ENCODE measurements around the gene TMEM186.

The TMEM186 gene

DNA sequence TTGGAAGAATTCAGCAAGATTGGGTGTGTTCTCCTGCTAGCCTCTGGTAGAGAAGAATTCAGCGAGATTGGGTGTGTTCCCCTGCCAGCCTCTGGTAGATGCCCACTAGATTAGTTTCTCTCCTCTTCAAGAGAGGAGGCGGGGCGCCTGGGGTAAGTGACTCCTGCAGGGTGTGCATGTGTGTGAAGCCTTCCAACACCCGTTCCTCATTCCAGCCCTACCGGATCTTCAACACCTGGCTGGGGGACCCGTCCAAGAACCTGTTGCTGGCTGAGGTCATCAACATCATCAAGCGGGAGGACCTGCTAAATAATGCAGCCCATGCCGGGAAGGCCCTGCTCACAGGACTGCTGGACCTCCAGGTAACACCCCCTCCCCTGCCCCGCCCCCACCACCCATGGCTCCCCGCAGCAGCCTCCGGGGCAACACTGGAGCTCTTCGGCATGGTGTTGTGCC lies 21.3 kb downstream of the TMEM186 start:
- H3K9me3 ChIP-seq (ENCODE audit: control insufficient read depth in 1 of 2, low read length in 2 of 2) = no peaks in the 10 kb centered on the region
- no peak overlapping the region for H3K27ac ChIP-seq (ENCODE audit: low read depth, low read length)
- peaks cover 5 to 12% of the 10 kb centered on the region in 2 donors for H3K4me1 ChIP-seq (ENCODE audit: control insufficient read depth in 1 of 2, insufficient read depth in 2 of 2, low read length in 2 of 2)
- peaks cover 32 to 55% of the 10 kb centered on the region in 2 donors for H3K36me3 ChIP-seq (ENCODE audit: control insufficient read depth in 1 of 2, insufficient read depth in 2 of 2, low read length in 2 of 2)
- no peak overlapping the region for H3K9ac ChIP-seq (ENCODE audit: low read depth in 1 of 2, low read length in 2 of 2)
- H3K27me3 ChIP-seq (ENCODE audit: control insufficient read depth in 1 of 2, insufficient read depth in 2 of 2, low read length in 2 of 2) = no peaks in the 10 kb centered on the region
- no peak overlapping the region for H3K4me3 ChIP-seq (ENCODE audit: low read depth in 1 of 2, low read length in 2 of 2)

DNA sequence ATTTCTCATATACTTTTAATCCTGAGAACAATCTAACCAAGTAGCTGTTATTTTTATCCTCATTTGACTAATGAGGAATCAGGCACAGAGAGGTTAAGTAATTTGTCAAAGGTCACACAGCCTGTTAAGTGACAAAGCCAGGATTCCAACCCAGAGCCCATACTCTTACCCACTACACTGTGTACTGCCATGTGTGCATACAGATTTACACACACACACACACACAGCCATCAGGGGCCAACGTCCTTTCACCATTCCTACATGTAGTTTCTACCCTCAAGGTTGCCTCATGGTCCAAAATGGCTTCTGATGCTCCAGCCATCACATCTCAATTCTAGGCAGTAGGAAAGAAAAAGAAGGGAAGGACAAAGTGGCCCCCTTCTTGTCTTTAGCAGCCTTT lies 22.1 kb downstream of the TMEM186 start:
- peaks cover 32 to 49% of the 10 kb centered on the region in 2 donors for H3K36me3 ChIP-seq (ENCODE audit: control insufficient read depth in 1 of 2, insufficient read depth in 2 of 2, low read length in 2 of 2)
- H3K9me3 ChIP-seq (ENCODE audit: control insufficient read depth in 1 of 2, low read length in 2 of 2) = no peaks in the 10 kb centered on the region
- H3K4me1 ChIP-seq (ENCODE audit: control insufficient read depth in 1 of 2, insufficient read depth in 2 of 2, low read length in 2 of 2) = peaks cover 5 to 12% of the 10 kb centered on the region in 2 donors
- H3K27me3 ChIP-seq (ENCODE audit: control insufficient read depth in 1 of 2, insufficient read depth in 2 of 2, low read length in 2 of 2) = no peaks in the 10 kb centered on the region
- no peak overlapping the region for H3K4me3 ChIP-seq (ENCODE audit: low read depth in 1 of 2, low read length in 2 of 2)
- no peak overlapping the region for H3K27ac ChIP-seq (ENCODE audit: low read depth, low read length)
- no peak overlapping the region for H3K9ac ChIP-seq (ENCODE audit: low read depth in 1 of 2, low read length in 2 of 2)

DNA sequence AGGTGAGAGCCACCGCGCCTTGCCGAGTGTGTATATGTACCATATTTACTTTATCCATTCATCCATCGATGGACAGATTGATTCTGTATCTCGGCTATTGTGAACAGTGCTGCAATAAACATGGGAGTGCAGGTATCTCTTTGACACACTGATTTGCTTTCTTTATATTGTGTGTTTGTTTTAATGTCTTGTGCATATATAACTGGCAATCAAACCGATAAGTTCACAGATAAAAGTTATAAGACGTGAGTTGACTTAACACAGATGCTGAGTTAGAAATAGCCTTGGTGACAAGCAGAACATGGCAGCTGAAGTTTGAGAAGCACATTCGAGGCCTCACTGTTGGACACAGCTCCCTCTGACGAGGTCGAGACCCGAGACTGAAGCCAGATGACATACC lies 23.2 kb downstream of the TMEM186 start:
- H3K36me3 ChIP-seq (ENCODE audit: control insufficient read depth in 1 of 2, insufficient read depth in 2 of 2, low read length in 2 of 2) = peaks cover 27 to 40% of the 10 kb centered on the region in 2 donors
- H3K4me1 ChIP-seq (ENCODE audit: control insufficient read depth in 1 of 2, insufficient read depth in 2 of 2, low read length in 2 of 2) = peaks cover 5 to 12% of the 10 kb centered on the region in 2 donors
- H3K9ac ChIP-seq (ENCODE audit: low read depth in 1 of 2, low read length in 2 of 2) = no peak overlapping the region
- H3K27me3 ChIP-seq (ENCODE audit: control insufficient read depth in 1 of 2, insufficient read depth in 2 of 2, low read length in 2 of 2) = no peaks in the 10 kb centered on the region
- no peak overlapping the region for H3K4me3 ChIP-seq (ENCODE audit: low read depth in 1 of 2, low read length in 2 of 2)
- no peaks in the 10 kb centered on the region for H3K9me3 ChIP-seq (ENCODE audit: control insufficient read depth in 1 of 2, low read length in 2 of 2)
- H3K27ac ChIP-seq (ENCODE audit: low read depth, low read length) = no peak overlapping the region

DNA sequence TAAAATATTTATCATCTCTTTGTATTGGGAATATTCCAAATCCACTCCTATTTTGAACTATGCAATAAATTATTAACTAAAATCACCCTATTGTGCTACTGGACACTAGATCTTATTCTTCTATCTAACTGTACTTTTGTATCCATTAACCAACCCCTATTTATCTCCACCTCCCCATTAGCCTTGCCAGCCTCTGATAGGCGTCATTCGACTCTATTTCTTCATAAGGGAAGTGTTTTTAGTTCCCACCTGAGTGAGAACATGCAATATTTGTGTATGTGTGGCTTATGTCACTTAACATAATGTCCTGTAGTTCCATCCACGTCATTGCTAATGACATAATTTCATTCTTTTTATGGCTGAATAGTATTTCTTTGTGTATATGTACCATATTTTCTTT lies 23.9 kb downstream of the TMEM186 start:
- no peak overlapping the region for H3K27ac ChIP-seq (ENCODE audit: low read depth, low read length)
- no peak overlapping the region for H3K9ac ChIP-seq (ENCODE audit: low read depth in 1 of 2, low read length in 2 of 2)
- peaks cover 5 to 12% of the 10 kb centered on the region in 2 donors for H3K4me1 ChIP-seq (ENCODE audit: control insufficient read depth in 1 of 2, insufficient read depth in 2 of 2, low read length in 2 of 2)
- no peaks in the 10 kb centered on the region for H3K27me3 ChIP-seq (ENCODE audit: control insufficient read depth in 1 of 2, insufficient read depth in 2 of 2, low read length in 2 of 2)
- no peaks in the 10 kb centered on the region for H3K9me3 ChIP-seq (ENCODE audit: control insufficient read depth in 1 of 2, low read length in 2 of 2)
- H3K4me3 ChIP-seq (ENCODE audit: low read depth in 1 of 2, low read length in 2 of 2) = no peak overlapping the region
- peaks cover 27 to 43% of the 10 kb centered on the region in 2 donors for H3K36me3 ChIP-seq (ENCODE audit: control insufficient read depth in 1 of 2, insufficient read depth in 2 of 2, low read length in 2 of 2)

DNA sequence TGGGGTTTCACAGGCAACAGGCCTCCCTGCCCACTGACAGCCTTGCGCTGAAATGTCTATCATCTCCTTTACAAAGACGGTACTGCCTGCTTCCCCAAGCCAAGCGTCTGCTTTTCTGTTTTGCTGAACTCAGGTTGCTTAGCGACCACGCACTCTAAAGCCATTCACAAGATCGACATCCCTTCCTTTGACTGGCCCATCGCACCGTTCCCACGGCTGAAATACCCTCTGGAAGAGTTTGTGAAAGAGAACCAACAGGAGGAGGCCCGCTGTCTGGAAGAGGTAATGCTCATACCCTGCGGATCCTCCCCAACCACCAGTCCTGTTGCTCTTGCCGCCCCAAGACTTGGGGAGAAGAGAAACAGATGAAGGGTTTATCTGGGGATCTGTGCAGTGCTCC lies 28.7 kb downstream of the TMEM186 start:
- no peak overlapping the region for H3K4me3 ChIP-seq (ENCODE audit: low read depth in 1 of 2, low read length in 2 of 2)
- no peaks in the 10 kb centered on the region for H3K27me3 ChIP-seq (ENCODE audit: control insufficient read depth in 1 of 2, insufficient read depth in 2 of 2, low read length in 2 of 2)
- no peak overlapping the region for H3K9ac ChIP-seq (ENCODE audit: low read depth in 1 of 2, low read length in 2 of 2)
- peaks cover 11 to 37% of the 10 kb centered on the region in 2 donors for H3K36me3 ChIP-seq (ENCODE audit: control insufficient read depth in 1 of 2, insufficient read depth in 2 of 2, low read length in 2 of 2)
- H3K27ac ChIP-seq (ENCODE audit: low read depth, low read length) = no peak overlapping the region
- no peaks in the 10 kb centered on the region for H3K9me3 ChIP-seq (ENCODE audit: control insufficient read depth in 1 of 2, low read length in 2 of 2)
- H3K4me1 ChIP-seq (ENCODE audit: control insufficient read depth in 1 of 2, insufficient read depth in 2 of 2, low read length in 2 of 2) = no peaks in the 10 kb centered on the region

DNA sequence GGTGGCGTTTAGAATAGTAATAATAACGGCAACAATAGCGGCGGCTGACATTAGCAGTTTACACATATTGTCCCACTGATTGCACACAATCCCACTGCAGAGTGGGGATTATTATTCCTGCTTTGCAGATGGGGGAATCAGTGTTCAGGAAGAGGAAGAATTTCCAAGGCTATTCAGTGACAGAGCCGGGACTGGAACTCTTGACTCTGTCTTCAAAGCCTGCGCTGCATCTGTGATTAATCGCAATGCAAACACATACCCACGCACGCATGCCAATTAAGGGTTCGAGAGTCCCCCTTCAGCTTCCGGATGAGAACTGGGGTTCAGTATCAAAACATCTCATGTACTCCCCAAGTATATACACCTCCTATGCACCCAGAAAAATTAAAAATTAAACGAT lies 29.2 kb downstream of the TMEM186 start:
- no peaks in the 10 kb centered on the region for H3K4me1 ChIP-seq (ENCODE audit: control insufficient read depth in 1 of 2, insufficient read depth in 2 of 2, low read length in 2 of 2)
- H3K4me3 ChIP-seq (ENCODE audit: low read depth in 1 of 2, low read length in 2 of 2) = no peak overlapping the region
- peaks cover 11 to 37% of the 10 kb centered on the region in 2 donors for H3K36me3 ChIP-seq (ENCODE audit: control insufficient read depth in 1 of 2, insufficient read depth in 2 of 2, low read length in 2 of 2)
- no peaks in the 10 kb centered on the region for H3K27me3 ChIP-seq (ENCODE audit: control insufficient read depth in 1 of 2, insufficient read depth in 2 of 2, low read length in 2 of 2)
- H3K9ac ChIP-seq (ENCODE audit: low read depth in 1 of 2, low read length in 2 of 2) = no peak overlapping the region
- no peak overlapping the region for H3K27ac ChIP-seq (ENCODE audit: low read depth, low read length)
- H3K9me3 ChIP-seq (ENCODE audit: control insufficient read depth in 1 of 2, low read length in 2 of 2) = no peaks in the 10 kb centered on the region

DNA sequence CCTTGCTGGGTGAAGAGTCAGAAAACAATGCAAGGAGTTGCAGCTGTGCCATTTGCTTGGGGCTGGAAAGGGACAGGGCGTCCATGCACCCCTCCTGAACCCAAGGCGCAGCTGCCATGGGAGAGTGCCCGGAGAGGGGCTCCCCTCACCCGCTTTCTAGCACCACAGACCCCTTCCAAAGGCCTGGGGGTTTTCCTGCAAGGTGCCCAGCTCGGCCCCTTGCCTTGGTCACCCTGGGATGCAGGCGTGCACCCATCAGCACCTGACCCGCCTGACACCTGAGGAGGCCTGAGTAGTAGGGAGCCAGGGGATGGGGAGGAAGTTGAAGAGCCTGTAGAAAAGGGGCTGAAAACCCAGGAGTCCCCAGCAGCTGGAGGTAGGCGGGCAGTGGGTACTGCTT lies 30.3 kb downstream of the TMEM186 start:
- H3K9ac ChIP-seq (ENCODE audit: low read depth in 1 of 2, low read length in 2 of 2) = no peak overlapping the region
- H3K4me1 ChIP-seq (ENCODE audit: control insufficient read depth in 1 of 2, insufficient read depth in 2 of 2, low read length in 2 of 2) = no peaks in the 10 kb centered on the region
- H3K36me3 ChIP-seq (ENCODE audit: control insufficient read depth in 1 of 2, insufficient read depth in 2 of 2, low read length in 2 of 2) = peaks cover 4 to 31% of the 10 kb centered on the region in 2 donors
- no peak overlapping the region for H3K27ac ChIP-seq (ENCODE audit: low read depth, low read length)
- H3K4me3 ChIP-seq (ENCODE audit: low read depth in 1 of 2, low read length in 2 of 2) = no peak overlapping the region
- H3K9me3 ChIP-seq (ENCODE audit: control insufficient read depth in 1 of 2, low read length in 2 of 2) = no peaks in the 10 kb centered on the region
- no peaks in the 10 kb centered on the region for H3K27me3 ChIP-seq (ENCODE audit: control insufficient read depth in 1 of 2, insufficient read depth in 2 of 2, low read length in 2 of 2)

DNA sequence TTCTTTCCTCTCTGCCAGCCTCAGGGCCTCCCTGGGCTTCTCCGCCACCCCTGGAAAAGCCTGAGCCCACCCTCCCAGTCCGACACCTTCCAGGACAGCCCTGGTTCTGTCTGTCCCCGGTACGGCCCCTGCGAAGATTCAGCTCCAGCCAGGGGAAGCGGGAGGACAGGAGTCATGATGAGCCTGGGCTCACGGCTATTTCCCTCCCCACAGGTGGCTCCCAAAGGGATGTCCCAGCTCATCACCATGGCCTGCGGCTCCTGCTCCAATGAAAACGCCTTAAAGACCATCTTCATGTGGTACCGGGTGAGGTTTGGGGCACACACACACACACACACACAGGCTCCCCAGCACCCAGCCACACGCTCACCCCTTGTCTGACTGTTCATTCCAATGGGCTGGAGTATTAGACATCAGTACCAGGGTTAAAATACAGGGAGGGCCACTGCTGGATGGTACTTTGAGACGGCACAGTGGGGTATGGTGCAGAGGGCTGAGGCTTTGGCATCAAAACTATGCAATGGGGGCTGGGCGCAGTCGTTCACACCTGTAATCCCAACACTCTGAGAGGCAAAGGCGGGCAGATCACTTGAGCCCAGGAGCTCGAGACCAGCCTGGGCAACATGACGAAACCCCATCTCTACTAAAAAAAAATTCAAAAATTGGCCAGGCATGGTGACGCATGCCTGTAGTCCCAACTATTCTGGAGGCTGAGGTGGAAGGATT lies 32.8 kb downstream of the TMEM186 start:
- no peak overlapping the region for H3K4me3 ChIP-seq (ENCODE audit: low read depth in 1 of 2, low read length in 2 of 2)
- H3K4me1 ChIP-seq (ENCODE audit: control insufficient read depth in 1 of 2, insufficient read depth in 2 of 2, low read length in 2 of 2) = no peaks in the 10 kb centered on the region
- H3K27ac ChIP-seq (ENCODE audit: low read depth, low read length) = no peak overlapping the region
- peaks cover 8 to 24% of the 10 kb centered on the region in 2 donors for H3K36me3 ChIP-seq (ENCODE audit: control insufficient read depth in 1 of 2, insufficient read depth in 2 of 2, low read length in 2 of 2)
- no peak overlapping the region for H3K9ac ChIP-seq (ENCODE audit: low read depth in 1 of 2, low read length in 2 of 2)
- no peaks in the 10 kb centered on the region for H3K9me3 ChIP-seq (ENCODE audit: control insufficient read depth in 1 of 2, low read length in 2 of 2)
- no peaks in the 10 kb centered on the region for H3K27me3 ChIP-seq (ENCODE audit: control insufficient read depth in 1 of 2, insufficient read depth in 2 of 2, low read length in 2 of 2)

DNA sequence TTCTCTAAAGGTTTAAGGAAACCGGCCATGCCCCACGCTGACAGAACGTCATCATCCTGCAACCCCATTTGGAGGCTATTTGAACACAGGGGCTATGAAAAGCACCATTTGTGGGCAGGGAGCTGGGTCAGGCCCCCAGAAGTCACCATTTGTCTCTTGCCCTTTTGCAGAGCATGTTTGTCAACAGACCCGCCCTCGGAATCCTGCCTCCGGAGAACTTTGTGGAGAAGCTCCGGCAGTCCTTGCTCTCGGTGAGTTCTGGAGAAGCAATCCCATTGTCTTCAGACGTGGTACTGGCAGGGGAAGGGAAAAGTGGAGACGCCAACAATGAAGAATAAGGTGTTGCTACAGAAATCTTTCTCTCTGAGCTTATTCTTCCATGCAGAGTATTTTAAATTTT lies 33.5 kb downstream of the TMEM186 start:
- H3K4me3 ChIP-seq (ENCODE audit: low read depth in 1 of 2, low read length in 2 of 2) = no peak overlapping the region
- no peak overlapping the region for H3K27ac ChIP-seq (ENCODE audit: low read depth, low read length)
- H3K36me3 ChIP-seq (ENCODE audit: control insufficient read depth in 1 of 2, insufficient read depth in 2 of 2, low read length in 2 of 2) = peaks cover 5 to 21% of the 10 kb centered on the region in 2 donors
- H3K9ac ChIP-seq (ENCODE audit: low read depth in 1 of 2, low read length in 2 of 2) = no peak overlapping the region
- H3K4me1 ChIP-seq (ENCODE audit: control insufficient read depth in 1 of 2, insufficient read depth in 2 of 2, low read length in 2 of 2) = no peaks in the 10 kb centered on the region
- H3K27me3 ChIP-seq (ENCODE audit: control insufficient read depth in 1 of 2, insufficient read depth in 2 of 2, low read length in 2 of 2) = no peaks in the 10 kb centered on the region
- no peaks in the 10 kb centered on the region for H3K9me3 ChIP-seq (ENCODE audit: control insufficient read depth in 1 of 2, low read length in 2 of 2)

DNA sequence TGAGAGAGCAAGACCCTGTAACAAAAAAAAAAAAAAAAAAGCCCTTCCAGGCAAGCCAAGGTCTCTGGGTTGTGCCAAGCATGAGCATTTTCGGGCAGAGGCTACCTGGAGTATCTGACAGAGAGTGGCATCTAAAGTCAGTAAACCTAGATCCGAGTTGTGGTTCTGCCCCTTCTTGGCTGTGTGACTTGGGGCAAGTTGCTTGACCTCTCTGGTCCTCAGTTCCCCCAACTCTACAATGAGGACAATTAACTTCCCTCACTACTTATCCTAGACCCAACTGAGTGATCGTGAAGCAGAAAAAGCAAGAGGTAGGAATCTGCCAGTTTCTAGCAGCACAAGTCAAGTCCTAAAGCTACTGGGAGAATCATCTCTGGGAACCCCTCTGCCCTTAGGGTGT lies 34.4 kb downstream of the TMEM186 start:
- H3K4me1 ChIP-seq (ENCODE audit: control insufficient read depth in 1 of 2, insufficient read depth in 2 of 2, low read length in 2 of 2) = no peaks in the 10 kb centered on the region
- H3K27ac ChIP-seq (ENCODE audit: low read depth, low read length) = no peak overlapping the region
- H3K4me3 ChIP-seq (ENCODE audit: low read depth in 1 of 2, low read length in 2 of 2) = no peak overlapping the region
- H3K9ac ChIP-seq (ENCODE audit: low read depth in 1 of 2, low read length in 2 of 2) = no peak overlapping the region
- H3K36me3 ChIP-seq (ENCODE audit: control insufficient read depth in 1 of 2, insufficient read depth in 2 of 2, low read length in 2 of 2) = peaks cover 6 to 20% of the 10 kb centered on the region in 2 donors
- H3K9me3 ChIP-seq (ENCODE audit: control insufficient read depth in 1 of 2, low read length in 2 of 2) = no peaks in the 10 kb centered on the region
- H3K27me3 ChIP-seq (ENCODE audit: control insufficient read depth in 1 of 2, insufficient read depth in 2 of 2, low read length in 2 of 2) = no peaks in the 10 kb centered on the region

All from duodenal mucosa (tissue), 2 donors.